Upper lobe of left lung (tissue), 6 donors: ENCODE results near the gene CKM. TPM values are rescaled to one million over a fixed set of nuclear protein-coding genes. Genes with fewer than 3 reads are reported as not detected.
A peak's percentile ranks its signal among the peaks of the same experiment; 100 is the strongest.

Source experiments
- ATAC-seq, 2 donors: fragments of 200-7000 bp; cut with Tn5 transposase; one replicate each; pipeline ENCODE4 v1.9.1; 2022; ENCODE audit warnings: mild to moderate bottlenecking in 2 of 2, moderate library complexity in 2 of 2; ENCODE audit not compliant: low FRiP score in 2 of 2
- DNase-seq, 2 donors: peaks; one replicate each; pipeline ENCODE4 v3.0.0-alpha.2; 2019 to 2020
- H3K27ac ChIP-seq, 4 donors: fragments of 200-600 bp; sonication (generic); one replicate each; pipeline ENCODE4 v1.5.1; 2016 to 2019
- H3K27me3 ChIP-seq, 4 donors: fragments of 200-600 bp; sonication (generic); one replicate each; pipeline ENCODE4 v1.5.1; 2017 to 2019
- H3K36me3 ChIP-seq, 4 donors: fragments of 200-600 bp; sonication (generic); one replicate each; pipeline ENCODE4 v1.5.1; 2016 to 2019
- H3K4me1 ChIP-seq, 4 donors: fragments of 200-600 bp; sonication (generic); one replicate each; pipeline ENCODE4 v1.5.1; 2018 to 2019
- H3K4me3 ChIP-seq, 4 donors: fragments of 200-600 bp; sonication (generic); one replicate each; pipeline ENCODE4 v1.5.1; 2017 to 2019; ENCODE audit warnings: mild to moderate bottlenecking in 2 of 4, moderate library complexity in 1 of 4
- H3K9me3 ChIP-seq, 4 donors: fragments of 200-600 bp; sonication (generic); one replicate each; pipeline ENCODE4 v1.5.1; 2018 to 2019
- CTCF ChIP-seq, 6 experiments: fragments of 450-650 bp in 4 of 6; fragments of 200-600 bp in 2 of 6; sonication (generic) in 2 of 6; IDR thresholded peaks; one replicate each; pipeline ENCODE4 v1.5.1; 2016 to 2019; ENCODE audit warnings: antibody characterized with exemption in 6 of 6
- EP300 ChIP-seq, 4 donors: sonication (generic); formaldehyde crosslinking; IDR thresholded peaks; one replicate each; pipeline ENCODE4 v1.5.1; 2017; ENCODE audit warnings: antibody characterized with exemption in 4 of 4, control low read depth in 2 of 4
- POLR2A ChIP-seq, 4 donors: fragments of 450-650 bp; IDR thresholded peaks; one replicate each; pipeline ENCODE4 v1.5.1; 2016 to 2017; ENCODE audit warnings: antibody characterized with exemption in 4 of 4, mild to moderate bottlenecking in 2 of 4
- POLR2AphosphoS5 ChIP-seq, 2 donors: sonication (generic); formaldehyde crosslinking; IDR thresholded peaks; one replicate each; pipeline ENCODE4 v1.5.1; 2017; ENCODE audit warnings: antibody characterized with exemption in 2 of 2
- WGBS, 2 donors: methylation state at CpG; one replicate each; pipeline ENCODE4 v1.1.5; 2017 to 2018; 5-methylcytosine and 5-hydroxymethylcytosine counted together
- total RNA-seq, 6 donors: library from RNA; depleted of rRNA in 4 of 6; stranded (reverse); fragments of >200 nt in 4 of 6; gene quantifications; one replicate each; pipeline versions ENCODE4 v1.1.0 to v1.2.1, GENCODE V29; 2016 to 2021
- donor health status: DM: no; HTN: no; CAD: no; lungs with moderate emphysema.
- donor health status: DM: no; HTN: yes; CAD: no; lungs with severe emphysema.

The CKM gene
- total RNA-seq, 6 donors from 2014 or later = not detected

DNA sequence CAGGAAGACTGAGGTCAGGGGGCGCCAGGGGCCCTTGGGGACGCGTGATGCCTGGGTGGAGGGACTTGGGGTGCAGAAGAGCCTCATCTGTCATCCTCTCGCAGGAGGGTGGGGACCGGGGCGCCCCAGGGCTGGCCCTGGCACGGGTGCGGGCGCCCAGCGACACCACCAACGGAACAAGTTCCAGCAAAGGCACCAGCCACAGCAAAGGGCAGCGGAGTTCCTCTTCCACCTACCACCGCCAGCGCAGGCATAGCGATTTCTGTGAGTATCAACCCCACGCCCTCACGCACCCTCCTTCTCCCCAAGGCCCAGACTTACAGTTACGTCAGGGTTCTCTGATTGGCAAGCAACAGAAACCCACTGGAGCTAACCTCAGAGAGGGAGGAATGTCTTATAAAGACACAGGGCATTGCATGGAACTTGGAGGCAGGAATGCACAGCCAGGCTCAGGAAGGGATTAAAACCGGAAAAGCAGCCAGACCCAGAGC is 42.2 kb downstream of the CKM start:
- ATAC-seq (no peak), DNase-seq (no peak)
- H3K27me3 ChIP-seq = no peaks in the 10 kb centered on the region
- H3K36me3 ChIP-seq = peaks cover 6 to 69% (median 42%) of the 10 kb centered on the region in 4 donors
- H3K4me3 ChIP-seq = no peak overlapping the region
- 77 to 83% methylated on average over 19 of the region's 19 CpGs for WGBS, 2 donors
- no peaks in the 10 kb centered on the region for H3K9me3 ChIP-seq
- no peak for TF ChIP-seq EP300 (IDR thresholded peaks at IDR 0.05)
- no peak for TF ChIP-seq POLR2A (IDR thresholded peaks at IDR 0.05)
- TF ChIP-seq POLR2AphosphoS5 (IDR thresholded peaks at IDR 0.05) = no peak
- no peak for TF ChIP-seq CTCF (IDR thresholded peaks at IDR 0.05)
- H3K4me1 ChIP-seq = peaks cover 0 to 10% (median 0%) of the 10 kb centered on the region in 4 donors
- H3K27ac ChIP-seq = peak overlapping the region in 1 of 4 donors; percentile 44

GRCh38 chr19:45279587-45280192 is 43.0 kb downstream of the CKM start:
- peaks cover 0 to 10% (median 0%) of the 10 kb centered on the region in 4 donors for H3K4me1 ChIP-seq
- H3K4me3 ChIP-seq = no peak overlapping the region
- no peaks in the 10 kb centered on the region for H3K27me3 ChIP-seq
- H3K27ac ChIP-seq = no peak overlapping the region
- TF ChIP-seq CTCF (IDR thresholded peaks at IDR 0.05) (no peak), POLR2A (IDR thresholded peaks at IDR 0.05) (no peak), EP300 (IDR thresholded peaks at IDR 0.05) (no peak), POLR2AphosphoS5 (IDR thresholded peaks at IDR 0.05) (no peak)
- 89 to 94% methylated on average over 3 of the region's 3 CpGs for WGBS, 2 donors
- H3K9me3 ChIP-seq = no peaks in the 10 kb centered on the region
- no peak for DNase-seq
- ATAC-seq = no peak
- peaks cover 6 to 72% (median 50%) of the 10 kb centered on the region in 4 donors for H3K36me3 ChIP-seq

DNA sequence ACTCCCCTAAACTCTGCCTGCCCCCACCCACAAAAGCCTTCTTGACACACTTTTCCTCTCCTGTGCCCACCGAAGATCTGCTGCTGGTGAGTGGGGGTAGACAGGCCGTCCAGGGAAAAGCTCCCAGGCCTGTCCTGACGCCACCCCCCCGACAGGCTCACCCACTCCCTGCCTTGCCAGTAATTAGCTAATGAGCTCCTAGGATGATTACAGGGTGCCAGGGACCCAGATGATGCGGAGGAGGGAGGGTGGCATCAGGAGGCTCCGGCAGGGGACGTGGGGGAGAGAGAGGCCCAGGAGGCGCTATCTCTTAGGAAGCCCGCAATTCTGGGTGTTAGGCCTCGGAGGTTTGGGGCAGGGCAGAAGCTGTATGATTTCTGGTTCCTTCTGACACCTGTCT is 44.6 kb downstream of the CKM start:
- H3K27ac ChIP-seq = no peak overlapping the region
- TF ChIP-seq POLR2A (IDR thresholded peaks at IDR 0.05) = no peak
- TF ChIP-seq POLR2AphosphoS5 (IDR thresholded peaks at IDR 0.05) = no peak
- TF ChIP-seq CTCF (IDR thresholded peaks at IDR 0.05) = no peak
- no peak for TF ChIP-seq EP300 (IDR thresholded peaks at IDR 0.05)
- ATAC-seq (no peak), DNase-seq (no peak)
- H3K27me3 ChIP-seq = no peaks in the 10 kb centered on the region
- no peak overlapping the region for H3K4me3 ChIP-seq
- H3K4me1 ChIP-seq = peaks cover 0 to 11% (median 0%) of the 10 kb centered on the region in 4 donors
- no peaks in the 10 kb centered on the region for H3K9me3 ChIP-seq
- H3K36me3 ChIP-seq = peaks cover 13 to 78% (median 59%) of the 10 kb centered on the region in 4 donors
- 96 to 97% methylated on average over 10 of the region's 10 CpGs for WGBS, 2 donors

DNA sequence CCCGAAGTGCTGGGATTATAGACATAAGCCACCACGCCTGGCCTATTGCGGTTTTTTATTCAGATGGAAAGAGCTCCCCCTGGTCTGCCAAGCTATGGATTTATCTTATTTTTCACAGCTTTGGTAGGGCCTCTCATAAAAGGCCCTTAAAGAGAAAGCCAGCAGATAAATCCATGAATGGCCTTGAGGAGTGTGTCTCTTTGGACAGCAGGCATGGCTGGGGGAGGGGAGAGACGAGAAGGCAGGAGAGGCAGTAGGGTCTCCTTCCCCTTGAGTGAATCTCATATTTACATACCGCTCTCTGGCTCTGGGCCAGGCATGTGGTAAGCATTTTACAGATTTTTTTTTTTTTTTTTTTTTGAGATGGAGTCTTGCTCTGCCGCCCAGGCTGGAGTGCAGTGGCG is 46.4 kb downstream of the CKM start:
- WGBS, 2 donors = 63 to 83% methylated on average over 7 of the region's 7 CpGs
- ATAC-seq (no peak), DNase-seq (no peak)
- Histone ChIP-seq H3K4me1 (peaks cover 0 to 20% (median 1%) of the 10 kb centered on the region in 4 donors), H3K36me3 (peaks cover 15 to 74% (median 60%) of the 10 kb centered on the region in 4 donors), H3K27me3 (no peaks in the 10 kb centered on the region), H3K4me3 (no peak overlapping the region), H3K27ac (no peak overlapping the region), H3K9me3 (no peaks in the 10 kb centered on the region)
- TF ChIP-seq POLR2AphosphoS5 (IDR thresholded peaks at IDR 0.05) = no peak
- TF ChIP-seq EP300 (IDR thresholded peaks at IDR 0.05) = no peak
- TF ChIP-seq CTCF (IDR thresholded peaks at IDR 0.05) = no peak
- TF ChIP-seq POLR2A (IDR thresholded peaks at IDR 0.05) = no peak
